ENCODE measurements around the gene KLC1.

The KLC1 gene

GRCh38 chr14:103731916-103732867 is 103.2 kb downstream of the KLC1 start:
- no peak for DNase-seq (ENCODE audit: low spot score in 2 of 2)
- Mint-ChIP-seq H3K36me3 (peaks cover 45% of the 10 kb centered on the region), H3K27ac (peak overlapping the region; percentile 46), H3K4me3 (no peak overlapping the region), H3K9me3 (no peaks in the 10 kb centered on the region), H3K4me1 (no peaks in the 10 kb centered on the region)
- ATAC-seq, result peak; percentile 5

GRCh38 chr14:103732868-103733620 is 104.0 kb downstream of the KLC1 start:
- ATAC-seq (no peak), DNase-seq (ENCODE audit: low spot score in 2 of 2) (no peak)
- peak overlapping the region; percentile 46 for H3K27ac Mint-ChIP-seq
- no peaks in the 10 kb centered on the region for H3K9me3 Mint-ChIP-seq
- H3K4me1 Mint-ChIP-seq, result no peaks in the 10 kb centered on the region
- H3K36me3 Mint-ChIP-seq, result peaks cover 52% of the 10 kb centered on the region
- H3K4me3 Mint-ChIP-seq, result no peak overlapping the region

DNA sequence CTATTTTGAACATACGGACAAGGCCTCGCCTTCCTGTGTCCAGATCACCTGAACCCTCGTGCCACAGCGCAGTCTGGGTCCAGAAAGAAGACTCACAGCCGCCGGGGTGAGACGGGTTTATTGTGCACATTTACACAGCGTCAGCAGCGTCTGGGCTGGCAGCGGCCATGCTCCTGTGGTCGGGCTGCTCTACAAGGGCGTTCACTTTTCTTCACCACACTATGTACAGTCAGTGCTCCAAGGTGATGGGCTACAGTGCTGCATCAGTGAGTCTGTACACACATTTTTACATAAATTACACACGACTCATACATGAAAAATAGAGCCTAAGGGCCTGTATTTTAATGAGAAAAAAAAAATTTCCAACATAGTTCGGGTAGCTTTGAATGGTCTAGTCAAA is 104.6 kb downstream of the KLC1 start:
- H3K4me3 Mint-ChIP-seq, result no peak overlapping the region
- peaks cover 53% of the 10 kb centered on the region for H3K36me3 Mint-ChIP-seq
- no peaks in the 10 kb centered on the region for H3K9me3 Mint-ChIP-seq

DNA sequence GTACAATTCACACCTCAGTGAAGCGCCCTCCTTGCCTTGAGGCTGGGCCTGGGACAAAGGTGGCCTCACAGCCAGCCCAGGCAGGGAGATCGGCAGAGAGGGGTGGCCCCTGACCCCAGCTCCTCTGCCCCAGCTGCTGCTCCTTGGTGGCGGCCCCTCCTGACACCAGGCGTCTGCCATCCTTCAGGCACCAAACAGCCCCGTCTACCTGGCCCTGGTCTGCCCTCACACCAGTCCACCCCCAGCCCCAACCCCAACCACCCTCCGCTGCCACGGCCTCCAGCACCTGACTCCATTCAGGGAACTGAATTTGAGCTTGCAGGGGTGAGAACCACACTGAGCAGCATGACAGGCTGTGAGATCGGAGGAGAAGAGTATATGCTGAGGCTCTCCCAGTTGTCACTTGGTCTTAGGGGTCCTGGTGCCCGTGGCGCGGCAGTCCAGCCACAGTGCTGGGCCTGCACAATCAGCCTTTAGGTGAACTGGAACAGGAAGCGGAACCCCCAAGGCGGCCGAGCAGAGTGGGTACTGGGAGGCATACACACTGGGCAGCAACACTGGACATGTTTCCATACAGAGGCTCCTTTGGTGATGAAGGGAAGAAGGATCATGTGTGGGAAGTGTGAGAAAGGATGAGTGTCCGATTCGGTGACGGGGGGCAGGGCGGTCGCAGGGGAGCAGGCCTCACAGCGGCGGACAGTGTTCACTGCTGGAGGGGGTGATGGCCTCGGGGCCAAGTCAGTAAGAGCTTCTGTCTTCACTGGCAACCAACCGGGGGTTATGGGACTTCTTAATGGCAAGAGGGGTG is 105.3 kb downstream of the KLC1 start:
- Mint-ChIP-seq H3K9me3 (no peaks in the 10 kb centered on the region), H3K4me3 (no peak overlapping the region), H3K36me3 (peaks cover 47% of the 10 kb centered on the region), H3K4me1 (no peaks in the 10 kb centered on the region), H3K27ac (peak overlapping the region; percentile 50)
- DNase-seq (ENCODE audit: low spot score in 2 of 2), result no peak
- no peak for ATAC-seq

More for the DNA sequence above, 104.6 kb downstream of the KLC1 start:
- ATAC-seq, result no peak
- no peaks in the 10 kb centered on the region for H3K4me1 Mint-ChIP-seq
- no peak overlapping the region for H3K27ac Mint-ChIP-seq
- no peak for DNase-seq (ENCODE audit: low spot score in 2 of 2)

GRCh38 chr14:103735022-103735421 is 106.0 kb downstream of the KLC1 start:
- no peaks in the 10 kb centered on the region for H3K4me1 Mint-ChIP-seq
- peaks cover 45% of the 10 kb centered on the region for H3K36me3 Mint-ChIP-seq
- H3K27ac Mint-ChIP-seq, result peak overlapping the region; percentile 50
- no peaks in the 10 kb centered on the region for H3K9me3 Mint-ChIP-seq
- ATAC-seq, result no peak
- H3K4me3 Mint-ChIP-seq, result no peak overlapping the region
- DNase-seq (ENCODE audit: low spot score in 2 of 2), result no peak

- H3K36me3 Mint-ChIP-seq, result peaks cover 41% of the 10 kb centered on the region
- no peaks in the 10 kb centered on the region for H3K9me3 Mint-ChIP-seq
- no peak overlapping the region for H3K27ac Mint-ChIP-seq
- ATAC-seq (no peak), DNase-seq (ENCODE audit: low spot score in 2 of 2) (no peak)
- no peak overlapping the region for H3K4me3 Mint-ChIP-seq
- H3K4me1 Mint-ChIP-seq, result no peaks in the 10 kb centered on the region
Observed at GRCh38 chr14:103735439-103735814, 106.4 kb downstream of the KLC1 start.

DNA sequence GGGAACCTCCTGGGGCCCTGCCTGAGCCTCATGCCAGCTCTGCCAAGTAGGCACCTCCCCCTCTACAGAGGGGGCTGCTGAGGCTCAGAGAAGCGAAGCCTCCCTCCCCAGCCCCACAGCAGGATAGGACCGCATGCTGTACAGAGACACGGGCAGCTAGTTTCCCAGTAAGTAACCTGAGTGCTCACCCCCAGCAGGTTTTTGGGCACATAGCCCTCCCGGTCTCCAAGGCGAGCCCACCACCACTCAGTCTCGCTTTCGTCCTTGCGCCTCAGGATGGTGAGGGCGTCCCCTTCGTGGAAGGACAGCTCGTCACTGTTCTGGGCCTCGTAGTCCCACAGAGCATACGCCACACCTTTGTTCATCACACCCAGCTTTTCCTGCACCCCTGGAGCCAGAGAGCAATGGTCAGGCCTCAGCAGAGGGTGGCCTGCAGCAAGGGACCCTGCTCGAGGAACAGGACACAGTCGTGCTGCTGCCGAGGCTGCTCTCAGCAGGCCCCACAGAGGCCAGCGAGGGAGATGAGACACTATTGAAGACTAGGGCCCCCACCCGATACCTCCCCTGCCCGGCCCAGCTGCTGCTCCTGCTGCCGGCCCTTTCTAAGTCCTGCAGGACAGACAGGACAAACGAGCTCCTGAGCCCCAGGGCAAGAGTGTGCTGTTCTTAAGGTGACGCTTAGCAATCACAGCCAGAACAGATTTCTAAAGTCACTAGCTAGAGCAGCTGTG is 107.0 kb downstream of the KLC1 start:
- Mint-ChIP-seq H3K9me3 (no peaks in the 10 kb centered on the region), H3K27ac (no peak overlapping the region), H3K4me3 (no peak overlapping the region), H3K36me3 (peaks cover 36% of the 10 kb centered on the region), H3K4me1 (no peaks in the 10 kb centered on the region)
- ATAC-seq (no peak), DNase-seq (ENCODE audit: low spot score in 2 of 2) (no peak)

- ATAC-seq (no peak), DNase-seq (ENCODE audit: low spot score in 2 of 2) (no peak)
- Mint-ChIP-seq H3K9me3 (no peaks in the 10 kb centered on the region), H3K36me3 (peaks cover 40% of the 10 kb centered on the region), H3K4me3 (no peak overlapping the region), H3K27ac (no peak overlapping the region), H3K4me1 (no peaks in the 10 kb centered on the region)
Observed at GRCh38 chr14:103736546-103737431, 107.8 kb downstream of the KLC1 start.

- H3K27ac Mint-ChIP-seq, result no peak overlapping the region
- H3K9me3 Mint-ChIP-seq, result no peaks in the 10 kb centered on the region
- ATAC-seq, result no peak
- H3K4me3 Mint-ChIP-seq, result no peak overlapping the region
- no peak for DNase-seq (ENCODE audit: low spot score in 2 of 2)
- no peaks in the 10 kb centered on the region for H3K4me1 Mint-ChIP-seq
- peaks cover 40% of the 10 kb centered on the region for H3K36me3 Mint-ChIP-seq
Observed at GRCh38 chr14:103737432-103738045, 108.5 kb downstream of the KLC1 start.

GRCh38 chr14:103738166-103738565 is 109.2 kb downstream of the KLC1 start:
- no peak for DNase-seq (ENCODE audit: low spot score in 2 of 2)
- H3K27ac Mint-ChIP-seq, result peak overlapping the region; percentile 63
- ATAC-seq, result no peak

GRCh38 chr14:103738701-103739451 is 109.9 kb downstream of the KLC1 start:
- DNase-seq (ENCODE audit: low spot score in 2 of 2), result no peak
- Mint-ChIP-seq H3K9me3 (no peaks in the 10 kb centered on the region), H3K36me3 (peaks cover 40% of the 10 kb centered on the region)

More at GRCh38 chr14:103738166-103738565, 109.2 kb downstream of the KLC1 start:
- Mint-ChIP-seq H3K4me1 (no peaks in the 10 kb centered on the region), H3K36me3 (peaks cover 42% of the 10 kb centered on the region), H3K9me3 (no peaks in the 10 kb centered on the region), H3K4me3 (no peak overlapping the region)

DNA sequence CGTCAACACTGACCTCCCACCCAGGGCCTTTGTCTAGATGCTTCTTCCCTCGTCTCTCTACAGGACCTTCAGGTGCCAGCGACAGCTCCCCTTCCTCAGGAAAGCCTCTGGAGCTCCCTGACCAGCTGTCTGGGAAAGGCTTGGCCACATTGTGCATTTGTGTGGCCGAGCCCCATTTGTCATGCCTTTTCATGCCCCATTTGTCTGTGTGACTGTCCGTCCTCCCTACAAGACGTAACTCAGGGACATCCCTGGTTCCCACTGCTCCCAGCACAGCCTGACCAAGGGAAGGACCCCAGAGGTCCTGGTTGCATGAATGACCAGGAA is 110.4 kb downstream of the KLC1 start:
- DNase-seq (ENCODE audit: low spot score in 2 of 2) (no peak), ATAC-seq (no peak)
- Mint-ChIP-seq H3K4me1 (no peaks in the 10 kb centered on the region), H3K27ac (no peak overlapping the region), H3K9me3 (no peaks in the 10 kb centered on the region), H3K4me3 (no peak overlapping the region), H3K36me3 (peaks cover 36% of the 10 kb centered on the region)

More at GRCh38 chr14:103738701-103739451, 109.9 kb downstream of the KLC1 start:
- no peak for ATAC-seq
- no peaks in the 10 kb centered on the region for H3K4me1 Mint-ChIP-seq
- no peak overlapping the region for H3K4me3 Mint-ChIP-seq
- H3K27ac Mint-ChIP-seq, result peak overlapping the region; percentile 63
